ENCODE data around the gene KRTAP5-3. TPM values are rescaled to one million over a fixed set of nuclear protein-coding genes. Genes with fewer than 3 reads are reported as not detected.

The KRTAP5-3 gene
- total and polyA plus RNA-seq, 2 of the 13 experiments (the other 11 are each of a cell fraction or from before 2014, with no cell fraction given) = not detected

DNA sequence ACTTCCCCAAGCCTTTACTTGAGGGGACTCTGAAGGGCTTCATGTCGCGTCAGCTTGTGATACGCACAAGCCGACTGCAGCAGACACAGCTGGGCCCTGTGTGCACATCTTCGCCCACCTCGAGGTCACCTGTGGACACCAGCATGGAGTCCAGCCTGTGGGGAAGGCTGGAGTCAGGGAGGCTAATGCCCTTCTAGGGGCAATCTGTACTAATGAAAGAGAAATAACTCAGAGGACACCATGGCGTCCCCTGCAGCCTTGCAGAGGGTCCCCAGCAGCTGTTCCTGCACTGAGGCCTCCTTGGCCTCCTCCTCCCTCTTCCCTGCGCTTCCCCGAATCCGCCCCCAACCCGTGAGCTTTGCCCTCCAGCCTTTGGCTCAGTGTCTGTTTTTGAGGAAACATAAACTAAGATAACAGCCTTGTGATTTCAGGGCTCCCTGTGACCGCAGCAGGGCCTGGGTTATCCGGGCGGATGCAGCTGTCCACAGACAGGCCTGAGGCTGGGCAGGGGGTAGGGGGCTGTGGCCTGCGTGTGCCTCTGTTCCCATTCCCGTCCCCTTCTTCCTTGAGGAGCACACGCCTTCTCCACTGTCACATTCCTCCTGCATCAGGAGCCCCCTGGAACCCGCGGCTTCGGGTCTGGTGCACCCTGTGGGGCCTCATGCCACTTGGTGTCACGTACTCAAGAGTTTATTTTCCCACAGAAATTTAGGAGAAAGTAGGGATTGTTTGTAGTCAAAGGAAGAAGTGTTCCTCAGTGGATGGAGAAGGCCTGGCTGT is 46.3 kb upstream of the KRTAP5-3 start (continued):
- TF ChIP-seq ZNF441 (CRISPR knock-in tag; IDR thresholded peaks at IDR 0.05; ENCODE audit: borderline replicate concordance) (peak; percentile 66; the same call in 1 of the 2 replicates), RARA (CRISPR knock-in tag; IDR thresholded peaks at IDR 0.05) (peak; percentile 87), NR2F2 (IDR thresholded peaks at IDR 0.05; ENCODE audit: borderline replicate concordance, low read depth) (peak; percentile 58; the same call in 1 of the 2 replicates), MED1 (CRISPR knock-in tag; IDR thresholded peaks at IDR 0.05) (peak; percentile 100), MYPOP (CRISPR knock-in tag; IDR thresholded peaks at IDR 0.05) (0 out of 2 replicates have a peak, but pooled peaks have one; percentile 26), FOXA3 (CRISPR knock-in tag; IDR thresholded peaks at IDR 0.05) (peak; percentile 73), NPAS2 (CRISPR knock-in tag; IDR thresholded peaks at IDR 0.05; ENCODE audit: borderline replicate concordance) (no peak), ZNF331 (CRISPR knock-in tag; IDR thresholded peaks at IDR 0.05) (0 out of 2 replicates have a peak, but pooled peaks have one; percentile 13), ZBTB7A (CRISPR knock-in tag; IDR thresholded peaks at IDR 0.05) (peak; percentile 86), HDAC2 (CRISPR knock-in tag; IDR thresholded peaks at IDR 0.05) (peak; percentile 89), BCL6 (CRISPR knock-in tag; IDR thresholded peaks at IDR 0.05) (peak; percentile 96), BRD4 (CRISPR knock-in tag; IDR thresholded peaks at IDR 0.05) (peak; percentile 92), SMYD3 (CRISPR knock-in tag; IDR thresholded peaks at IDR 0.05) (no peak), THAP9 (CRISPR knock-in tag; IDR thresholded peaks at IDR 0.05; ENCODE audit: borderline replicate concordance) (peak; percentile 38; the same call in 1 of the 2 replicates)
- TF ChIP-seq, protein P1, sequence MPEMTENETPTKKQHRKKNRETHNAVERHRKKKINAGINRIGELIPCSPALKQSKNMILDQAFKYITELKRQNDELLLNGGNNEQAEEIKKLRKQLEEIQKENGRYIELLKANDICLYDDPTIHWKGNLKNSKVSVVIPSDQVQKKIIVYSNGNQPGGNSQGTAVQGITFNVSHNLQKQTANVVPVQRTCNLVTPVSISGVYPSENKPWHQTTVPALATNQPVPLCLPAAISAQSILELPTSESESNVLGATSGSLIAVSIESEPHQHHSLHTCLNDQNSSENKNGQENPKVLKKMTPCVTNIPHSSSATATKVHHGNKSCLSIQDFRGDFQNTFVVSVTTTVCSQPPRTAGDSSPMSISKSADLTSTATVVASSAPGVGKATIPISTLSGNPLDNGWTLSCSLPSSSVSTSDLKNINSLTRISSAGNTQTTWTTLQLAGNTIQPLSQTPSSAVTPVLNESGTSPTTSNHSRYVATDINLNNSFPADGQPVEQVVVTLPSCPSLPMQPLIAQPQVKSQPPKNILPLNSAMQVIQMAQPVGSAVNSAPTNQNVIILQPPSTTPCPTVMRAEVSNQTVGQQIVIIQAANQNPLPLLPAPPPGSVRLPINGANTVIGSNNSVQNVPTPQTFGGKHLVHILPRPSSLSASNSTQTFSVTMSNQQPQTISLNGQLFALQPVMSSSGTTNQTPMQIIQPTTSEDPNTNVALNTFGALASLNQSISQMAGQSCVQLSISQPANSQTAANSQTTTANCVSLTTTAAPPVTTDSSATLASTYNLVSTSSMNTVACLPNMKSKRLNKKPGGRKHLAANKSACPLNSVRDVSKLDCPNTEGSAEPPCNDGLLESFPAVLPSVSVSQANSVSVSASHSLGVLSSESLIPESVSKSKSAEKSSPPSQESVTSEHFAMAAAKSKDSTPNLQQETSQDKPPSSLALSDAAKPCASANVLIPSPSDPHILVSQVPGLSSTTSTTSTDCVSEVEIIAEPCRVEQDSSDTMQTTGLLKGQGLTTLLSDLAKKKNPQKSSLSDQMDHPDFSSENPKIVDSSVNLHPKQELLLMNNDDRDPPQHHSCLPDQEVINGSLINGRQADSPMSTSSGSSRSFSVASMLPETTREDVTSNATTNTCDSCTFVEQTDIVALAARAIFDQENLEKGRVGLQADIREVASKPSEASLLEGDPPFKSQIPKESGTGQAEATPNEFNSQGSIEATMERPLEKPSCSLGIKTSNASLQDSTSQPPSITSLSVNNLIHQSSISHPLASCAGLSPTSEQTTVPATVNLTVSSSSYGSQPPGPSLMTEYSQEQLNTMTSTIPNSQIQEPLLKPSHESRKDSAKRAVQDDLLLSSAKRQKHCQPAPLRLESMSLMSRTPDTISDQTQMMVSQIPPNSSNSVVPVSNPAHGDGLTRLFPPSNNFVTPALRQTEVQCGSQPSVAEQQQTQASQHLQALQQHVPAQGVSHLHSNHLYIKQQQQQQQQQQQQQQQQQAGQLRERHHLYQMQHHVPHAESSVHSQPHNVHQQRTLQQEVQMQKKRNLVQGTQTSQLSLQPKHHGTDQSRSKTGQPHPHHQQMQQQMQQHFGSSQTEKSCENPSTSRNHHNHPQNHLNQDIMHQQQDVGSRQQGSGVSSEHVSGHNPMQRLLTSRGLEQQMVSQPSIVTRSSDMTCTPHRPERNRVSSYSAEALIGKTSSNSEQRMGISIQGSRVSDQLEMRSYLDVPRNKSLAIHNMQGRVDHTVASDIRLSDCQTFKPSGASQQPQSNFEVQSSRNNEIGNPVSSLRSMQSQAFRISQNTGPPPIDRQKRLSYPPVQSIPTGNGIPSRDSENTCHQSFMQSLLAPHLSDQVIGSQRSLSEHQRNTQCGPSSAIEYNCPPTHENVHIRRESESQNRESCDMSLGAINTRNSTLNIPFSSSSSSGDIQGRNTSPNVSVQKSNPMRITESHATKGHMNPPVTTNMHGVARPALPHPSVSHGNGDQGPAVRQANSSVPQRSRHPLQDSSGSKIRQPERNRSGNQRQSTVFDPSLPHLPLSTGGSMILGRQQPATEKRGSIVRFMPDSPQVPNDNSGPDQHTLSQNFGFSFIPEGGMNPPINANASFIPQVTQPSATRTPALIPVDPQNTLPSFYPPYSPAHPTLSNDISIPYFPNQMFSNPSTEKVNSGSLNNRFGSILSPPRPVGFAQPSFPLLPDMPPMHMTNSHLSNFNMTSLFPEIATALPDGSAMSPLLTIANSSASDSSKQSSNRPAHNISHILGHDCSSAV (CRISPR knock-in tag; IDR thresholded peaks at IDR 0.05; ENCODE audit: borderline replicate concordance) = no peak
- TF ChIP-seq, protein P2, sequence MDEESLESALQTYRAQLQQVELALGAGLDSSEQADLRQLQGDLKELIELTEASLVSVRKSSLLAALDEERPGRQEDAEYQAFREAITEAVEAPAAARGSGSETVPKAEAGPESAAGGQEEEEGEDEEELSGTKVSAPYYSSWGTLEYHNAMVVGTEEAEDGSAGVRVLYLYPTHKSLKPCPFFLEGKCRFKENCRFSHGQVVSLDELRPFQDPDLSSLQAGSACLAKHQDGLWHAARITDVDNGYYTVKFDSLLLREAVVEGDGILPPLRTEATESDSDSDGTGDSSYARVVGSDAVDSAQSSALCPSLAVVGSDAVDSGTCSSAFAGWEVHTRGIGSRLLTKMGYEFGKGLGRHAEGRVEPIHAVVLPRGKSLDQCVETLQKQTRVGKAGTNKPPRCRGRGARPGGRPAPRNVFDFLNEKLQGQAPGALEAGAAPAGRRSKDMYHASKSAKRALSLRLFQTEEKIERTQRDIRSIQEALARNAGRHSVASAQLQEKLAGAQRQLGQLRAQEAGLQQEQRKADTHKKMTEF (CRISPR knock-in tag; IDR thresholded peaks at IDR 0.05) = no peak; the same call in 1 of the 2 replicates
